PC-9 (cell line): ENCODE measurements around the gene LEPROT. TPM values are rescaled to one million over a fixed set of nuclear protein-coding genes. Genes with fewer than 3 reads are reported as not detected.
A peak's percentile ranks its signal among the peaks of the same experiment; 100 is the strongest.

Experiments used
- BruUV-seq: library from RNA; stranded (reverse); fragments of 400-500 nt; replicated peaks from 2 replicates; lab custom pipeline; 2021; lab: Mats Ljungman, UMichigan
- CTCF ChIA-PET: fragments of 300-600 bp; sonication (Branson Sonifier 250); formaldehyde crosslinking; loops from one replicate; lab custom pipeline; 2022; ENCODE audit warnings: antibody characterized with exemption; lab: Charles Lee
- POLR2A ChIA-PET: fragments of 300-600 bp; sonication (Branson Sonifier 250); formaldehyde crosslinking; loops from one replicate; lab custom pipeline; 2022; ENCODE audit warnings: antibody characterized with exemption; ENCODE audit not compliant: unreplicated experiment; lab: Charles Lee
- DNase-seq, 2 experiments: peaks; one replicate each; pipeline versions ENCODE4 v3.0.0 to v3.0.0-alpha.2; 2015 to 2022; ENCODE audit warnings: mixed read lengths in 1 of 2
- H2AFZ ChIP-seq: fragments of 200-600 bp; sonication (generic); 2 replicates; pipeline ENCODE4 v1.8.1; 2017; ENCODE audit warnings: antibody characterized with exemption
- H3F3A ChIP-seq: fragments of 200-600 bp; sonication (generic); 2 replicates; pipeline ENCODE4 v1.8.1; 2017; ENCODE audit warnings: antibody characterized with exemption, mild to moderate bottlenecking, low read depth; ENCODE audit not compliant: insufficient read depth
- H3K27ac ChIP-seq: fragments of 200-600 bp; sonication (generic); 2 replicates; pipeline ENCODE4 v1.6.1; 2016; ENCODE audit warnings: mixed run types
- H3K27me3 ChIP-seq: fragments of 200-600 bp; sonication (generic); 2 replicates; pipeline ENCODE4 v1.6.1; 2016; ENCODE audit warnings: low read depth, mixed run types; ENCODE audit not compliant: insufficient read depth
- H3K36me3 ChIP-seq: fragments of 200-600 bp; sonication (generic); 2 replicates; pipeline ENCODE4 v1.6.1; 2016; ENCODE audit warnings: low read depth, mixed run types
- H3K4me1 ChIP-seq: fragments of 200-600 bp; sonication (generic); replicated peaks from 2 replicates; pipeline ENCODE4 v1.6.1; 2016; ENCODE audit warnings: mixed run types; ENCODE audit not compliant: insufficient read depth
- H3K4me2 ChIP-seq: fragments of 200-600 bp; sonication (generic); 2 replicates; pipeline ENCODE4 v1.6.1; 2017; ENCODE audit warnings: mixed run types
- H3K4me3 ChIP-seq: fragments of 200-600 bp; sonication (generic); 2 replicates; pipeline ENCODE4 v1.6.1; 2016; ENCODE audit warnings: mixed run types
- H3K79me2 ChIP-seq: fragments of 200-600 bp; sonication (generic); 2 replicates; pipeline ENCODE4 v1.6.1; 2017; ENCODE audit warnings: low read depth, mixed run types
- H3K9me2 ChIP-seq: fragments of 200-600 bp; sonication (generic); 2 replicates; pipeline ENCODE4 v1.8.1; 2017; ENCODE audit warnings: mild to moderate bottlenecking; ENCODE audit not compliant: insufficient read depth
- H3K9me3 ChIP-seq: fragments of 200-600 bp; sonication (generic); 2 replicates; pipeline ENCODE4 v1.8.1; 2016; ENCODE audit warnings: low read depth; ENCODE audit not compliant: insufficient read depth
- H4K20me1 ChIP-seq: fragments of 200-600 bp; sonication (generic); 2 replicates; pipeline ENCODE4 v1.8.1; 2017; ENCODE audit not compliant: insufficient read depth
- EZH2 ChIP-seq: fragments of 200-600 bp; sonication (generic); IDR thresholded peaks from 2 replicates; pipeline ENCODE4 v1.8.0; 2017; ENCODE audit warnings: antibody characterized with exemption, low read depth
- intact Hi-C: fragments of 100-400 bp; cut with micrococcal nuclease; formaldehyde crosslinking; loops from one replicate; pipeline ENCODE4 v1.10.0; 2022; ENCODE audit not compliant: unreplicated experiment
- total RNA-seq: library from RNA; stranded (reverse); gene quantifications from 2 replicates; pipeline ENCODE4 v1.2.3, GENCODE V29; 2021
- TF ChIP-seq, protein P1 (sequence below): fragments of 200-600 bp; sonication (generic); conservative IDR thresholded peaks from 2 replicates; pipeline ENCODE4 v1.6.1; 2017; ENCODE audit warnings: mixed run types, antibody characterized with exemption, mild to moderate bottlenecking, moderate library complexity

Gene LEPROT
- total RNA-seq, 1 experiment from 2014 or later: 113 TPM

DNA sequence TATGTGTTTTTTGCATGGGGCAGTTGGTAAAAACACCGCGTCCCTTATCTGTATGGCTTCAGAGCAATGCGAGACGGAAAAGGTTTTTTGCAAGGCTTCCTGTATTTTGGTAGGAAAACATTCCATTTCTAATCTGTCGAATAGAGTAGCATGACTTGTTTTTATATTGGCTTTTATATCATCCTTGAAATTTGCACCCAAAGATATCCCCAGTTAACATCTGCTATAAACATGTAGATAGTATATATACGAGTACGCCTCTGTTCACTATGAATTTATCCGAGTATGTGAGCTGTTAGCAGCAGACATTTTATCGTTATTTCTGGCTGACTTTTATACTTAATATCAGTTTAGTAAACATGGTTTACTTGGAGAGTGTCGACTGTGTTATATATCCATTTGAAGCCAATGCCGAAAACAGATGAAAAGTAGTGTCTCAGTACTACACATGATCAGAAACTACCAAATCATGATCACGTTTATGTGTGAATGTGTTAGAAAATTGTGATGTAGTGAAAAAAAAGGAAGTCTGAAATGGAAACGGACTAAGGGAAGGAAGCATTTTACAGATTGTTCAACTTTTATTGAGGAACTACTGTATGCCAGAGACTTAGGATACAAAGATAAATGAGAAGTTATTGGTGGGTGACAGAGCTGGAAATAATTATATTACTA lies 1.0 kb downstream of the LEPROT start:
- no TSS peak for BruUV-seq
- Histone ChIP-seq H2AFZ (peak overlapping the region; percentile 61; the same call in 1 of the 2 replicates), H3K9me2 (no peaks in the 10 kb centered on the region), H3K27me3 (no peaks in the 10 kb centered on the region), H3K9me3 (no peaks in the 10 kb centered on the region), H3K27ac (peak overlapping the region; percentile 90), H3K79me2 (peaks cover 49% of the 10 kb centered on the region), H3F3A (peaks cover 34% of the 10 kb centered on the region), H4K20me1 (no peaks in the 10 kb centered on the region), H3K4me2 (peak overlapping the region; percentile 85), H3K4me3 (peak overlapping the region; percentile 69), H3K36me3 (peaks cover 18% of the 10 kb centered on the region), H3K4me1 (peaks cover 71% of the 10 kb centered on the region)
- no peak for TF ChIP-seq EZH2
- TF ChIP-seq, protein P1, sequence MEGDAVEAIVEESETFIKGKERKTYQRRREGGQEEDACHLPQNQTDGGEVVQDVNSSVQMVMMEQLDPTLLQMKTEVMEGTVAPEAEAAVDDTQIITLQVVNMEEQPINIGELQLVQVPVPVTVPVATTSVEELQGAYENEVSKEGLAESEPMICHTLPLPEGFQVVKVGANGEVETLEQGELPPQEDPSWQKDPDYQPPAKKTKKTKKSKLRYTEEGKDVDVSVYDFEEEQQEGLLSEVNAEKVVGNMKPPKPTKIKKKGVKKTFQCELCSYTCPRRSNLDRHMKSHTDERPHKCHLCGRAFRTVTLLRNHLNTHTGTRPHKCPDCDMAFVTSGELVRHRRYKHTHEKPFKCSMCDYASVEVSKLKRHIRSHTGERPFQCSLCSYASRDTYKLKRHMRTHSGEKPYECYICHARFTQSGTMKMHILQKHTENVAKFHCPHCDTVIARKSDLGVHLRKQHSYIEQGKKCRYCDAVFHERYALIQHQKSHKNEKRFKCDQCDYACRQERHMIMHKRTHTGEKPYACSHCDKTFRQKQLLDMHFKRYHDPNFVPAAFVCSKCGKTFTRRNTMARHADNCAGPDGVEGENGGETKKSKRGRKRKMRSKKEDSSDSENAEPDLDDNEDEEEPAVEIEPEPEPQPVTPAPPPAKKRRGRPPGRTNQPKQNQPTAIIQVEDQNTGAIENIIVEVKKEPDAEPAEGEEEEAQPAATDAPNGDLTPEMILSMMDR: no peak
- ChIA-PET POLR2A (interaction anchor here (0.8 kb wide), 1 partner anchor 13 kb away, joined by 8 read pairs; no protein-coding TSS in a partner anchor), CTCF (interaction anchor here (0.8 kb wide), 2 partner anchors 15 to 38 kb away, joined by 3 read pairs; no protein-coding TSS in a partner anchor)
- DNase-seq: no peak
- intact Hi-C loops: loop anchor here (2.0 to 5.0 kb wide), 6 partner anchors 13 to 1079 kb away; partner anchors contain the start of gene DNAJC6

DNA sequence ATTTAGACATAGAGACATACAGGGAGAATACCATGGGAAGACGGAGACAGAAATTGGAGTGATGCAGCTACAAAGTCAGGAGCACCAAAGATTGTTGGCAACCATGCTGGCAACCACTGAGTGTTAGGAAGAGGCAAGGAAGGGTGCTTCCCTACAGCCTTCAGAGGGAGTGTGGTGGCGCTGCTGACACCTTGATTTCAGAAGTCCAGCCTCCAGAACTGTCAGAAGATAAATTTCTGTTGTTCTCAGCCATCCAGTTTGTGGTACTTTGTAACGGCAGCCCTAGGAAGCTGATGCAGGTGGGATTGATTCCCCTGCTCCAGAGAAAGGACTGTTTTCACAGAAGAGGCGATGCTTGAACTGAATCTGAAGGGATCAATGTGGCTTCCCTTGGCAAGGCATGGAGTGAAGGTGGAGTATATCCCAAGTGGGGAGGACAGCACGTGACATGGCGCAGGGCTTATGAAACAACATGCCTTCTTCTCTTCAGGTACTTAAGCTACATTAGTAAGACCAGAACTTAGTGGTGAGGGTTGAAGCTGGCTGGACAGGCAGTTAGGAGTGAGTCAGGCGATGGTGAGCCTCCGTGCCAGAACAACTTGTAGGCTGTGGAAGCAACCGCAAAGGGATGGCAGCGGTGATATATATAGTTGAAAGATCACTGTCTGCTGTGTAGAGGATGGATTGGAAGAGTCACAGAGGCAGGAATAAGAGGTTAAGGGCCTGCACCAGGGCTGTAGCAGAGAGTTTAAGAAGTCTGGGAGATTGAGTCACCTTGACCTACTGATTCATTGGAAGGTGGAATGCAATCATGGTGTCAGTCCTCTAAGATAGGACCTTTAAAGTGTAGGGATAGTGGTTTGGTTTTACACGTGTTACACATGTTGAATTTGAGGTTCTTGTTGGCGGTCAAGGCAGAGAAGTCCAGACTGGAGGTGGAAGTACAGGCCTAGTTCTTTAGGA lies 2.1 kb downstream of the LEPROT start:
- peak overlapping the region; percentile 85 for H3K4me2 ChIP-seq
- BruUV-seq: no TSS peak
- peak overlapping the region; percentile 69 for H3K4me3 ChIP-seq
- CTCF ChIA-PET: interaction anchor here (0.7 to 1.0 kb wide), 4 partner anchors 14 to 207 kb away, joined by 3 read pairs; no protein-coding TSS in a partner anchor
- no peaks in the 10 kb centered on the region for H3K27me3 ChIP-seq
- TF ChIP-seq, protein P1: no peak
- TF ChIP-seq EZH2: no peak
- H3K36me3 ChIP-seq: peaks cover 28% of the 10 kb centered on the region
- H3K9me3 ChIP-seq: no peaks in the 10 kb centered on the region
- no peak overlapping the region for H2AFZ ChIP-seq
- POLR2A ChIA-PET: interaction anchor here (0.6 to 0.8 kb wide), 2 partner anchors 12 kb away, joined by 7 to 8 read pairs; no protein-coding TSS in a partner anchor
- H3K9me2 ChIP-seq: no peaks in the 10 kb centered on the region
- no peaks in the 10 kb centered on the region for H4K20me1 ChIP-seq
- peaks cover 55% of the 10 kb centered on the region for H3K79me2 ChIP-seq
- H3K4me1 ChIP-seq: peaks cover 67% of the 10 kb centered on the region
- peaks cover 34% of the 10 kb centered on the region for H3F3A ChIP-seq
- intact Hi-C loops: loop anchor here (5.0 kb wide), 3 partner anchors 115 to 1080 kb away; partner anchors contain the start of gene DNAJC6
- H3K27ac ChIP-seq: peak overlapping the region; percentile 90
- DNase-seq: peak in 1 of 2 experiments; percentile 37
